Naive thymus-derived CD4-positive, alpha-beta T cell (primary cell): Measurements from ENCODE around the gene S100A4. TPM values are rescaled to one million over a fixed set of nuclear protein-coding genes. Genes with fewer than 3 reads are reported as not detected.
"Not testable (repeated sequence)": the region's sequence is repeated elsewhere in the genome, so short reads cannot be mapped to it uniquely, and the experiment has no call there.

Experiments
- ATAC-seq: fragments of 150-1000 bp; cut with Tn5 transposase; 2 replicates; pipeline ENCODE4 v1.10.0; 2021; ENCODE audit warnings: mild to moderate bottlenecking, moderate library complexity
- CTCF ChIA-PET: fragments of 350-600 bp; sonication (Branson Sonifier 250); formaldehyde crosslinking; loops from one replicate; lab custom pipeline; 2021; ENCODE audit warnings: antibody characterized with exemption; lab: Charles Lee
- POLR2A ChIA-PET: fragments of 350-600 bp; sonication (Branson Sonifier 250); formaldehyde crosslinking; loops from one replicate; lab custom pipeline; 2021; ENCODE audit warnings: antibody characterized with exemption, inconsistent platforms; lab: Charles Lee
- DNase-seq, 9 donors: peaks; one replicate each; pipeline versions ENCODE4 v3.0.0 to v3.0.0-alpha.2; 2020 to 2022; ENCODE audit warnings: mixed read lengths in 1 of 9
- H3K27ac ChIP-seq: one replicate; pipeline ENCODE4 v1.7.0; 2013; ENCODE audit warnings: mild to moderate bottlenecking, low read depth, low read length, moderate library complexity
- H3K27me3 ChIP-seq, 2 donors: one replicate each; pipeline ENCODE4 v1.7.0; 2013; ENCODE audit warnings: low read length in 2 of 2, mild to moderate bottlenecking in 2 of 2, moderate library complexity in 2 of 2; ENCODE audit not compliant: control insufficient read depth in 2 of 2, insufficient read depth in 2 of 2
- H3K36me3 ChIP-seq, 3 experiments: 1 replicate in 2 of 3; 2 replicates in 1 of 3; pipeline ENCODE4 v1.7.0; 2013; ENCODE audit warnings: low read length in 3 of 3, mild to moderate bottlenecking in 3 of 3, moderate library complexity in 1 of 3; ENCODE audit not compliant: insufficient read depth in 3 of 3, control insufficient read depth in 2 of 3
- H3K4me1 ChIP-seq, 2 donors: one replicate each; pipeline ENCODE4 v1.7.0; 2013; ENCODE audit warnings: low read length in 2 of 2, mild to moderate bottlenecking in 2 of 2, moderate library complexity in 1 of 2; ENCODE audit not compliant: control insufficient read depth in 2 of 2, insufficient read depth in 2 of 2
- H3K4me3 ChIP-seq: 2 replicates; pipeline ENCODE4 v1.7.0; 2013; ENCODE audit warnings: mild to moderate bottlenecking, low read length
- H3K9me3 ChIP-seq, 3 experiments: 1 replicate in 2 of 3; 2 replicates in 1 of 3; pipeline ENCODE4 v1.7.0; 2013; ENCODE audit warnings: low read length in 3 of 3; ENCODE audit not compliant: control insufficient read depth in 2 of 3
- H3K27ac Mint-ChIP-seq, 9 donors: one replicate each; pipeline ENCODE4 v1.8.0; 2020 to 2022; ENCODE audit warnings: mixed read lengths in 9 of 9, mild to moderate bottlenecking in 8 of 9, moderate library complexity in 5 of 9, inconsistent platforms in 2 of 9
- H3K27me3 Mint-ChIP-seq, 5 donors: one replicate each; pipeline ENCODE4 v1.8.0; 2021 to 2022; ENCODE audit warnings: mixed read lengths in 5 of 5, mild to moderate bottlenecking in 1 of 5
- H3K36me3 Mint-ChIP-seq, 5 donors: one replicate each; pipeline ENCODE4 v1.8.0; 2020 to 2022; ENCODE audit warnings: mixed read lengths in 5 of 5, mild to moderate bottlenecking in 3 of 5, inconsistent platforms in 1 of 5
- H3K4me1 Mint-ChIP-seq, 7 donors: one replicate each; pipeline ENCODE4 v1.8.0; 2020 to 2022; ENCODE audit warnings: mixed read lengths in 7 of 7, mild to moderate bottlenecking in 3 of 7, inconsistent platforms in 1 of 7
- H3K4me3 Mint-ChIP-seq, 10 donors: one replicate each; pipeline ENCODE4 v1.8.0; 2020 to 2022; ENCODE audit warnings: mild to moderate bottlenecking in 10 of 10, mixed read lengths in 10 of 10, moderate library complexity in 6 of 10, inconsistent platforms in 2 of 10
- H3K9me3 Mint-ChIP-seq, 11 donors: one replicate each; pipeline ENCODE4 v1.8.0; 2020 to 2022; ENCODE audit warnings: mixed read lengths in 11 of 11, mild to moderate bottlenecking in 4 of 11, inconsistent platforms in 1 of 11, moderate library complexity in 1 of 11
- intact Hi-C, 2 donors: fragments of 100-400 bp; cut with micrococcal nuclease; formaldehyde crosslinking; loops; one replicate each; pipeline ENCODE4 v1.15.1; 2023
- polyA plus RNA-seq, 2 donors: library from polyadenylated mRNA; unstranded; fragments of 300-500 nt; fragmentation: Illumina TruSeq; gene quantifications; one replicate each; pipeline ENCODE4 v1.2.3, GENCODE V29; 2021
- total RNA-seq, 6 experiments: library from RNA in 5 of 6; stranded (reverse) in 5 of 6; gene quantifications; 1 replicate in 5 of 6; 2 replicates in 1 of 6; pipeline ENCODE4 v1.2.3 and lab custom pipeline; 2021 to 2026

The S100A4 gene
- total and polyA plus RNA-seq, 7 experiments from 2014 or later = 54.0 to 766 (median 259) TPM

GRCh38 chr1:153577138-153577537 lies 31.5 kb upstream of the S100A4 start:
- intact Hi-C loops = loop anchor here in 1 of 2 donors (10.0 kb wide), 1 partner anchor 242 kb away; no protein-coding TSS in a partner anchor
- no peak overlapping the region for H3K27ac Mint-ChIP-seq
- Histone ChIP-seq H3K27me3 (no peaks in the 10 kb centered on the region), H3K4me1 (no peaks in the 10 kb centered on the region), H3K27ac (no peak overlapping the region), H3K9me3 (no peaks in the 10 kb centered on the region), H3K36me3 (no peaks in the 10 kb centered on the region), H3K4me3 (no peak overlapping the region)
- no peak overlapping the region for H3K4me3 Mint-ChIP-seq
- H3K4me1 Mint-ChIP-seq = peaks cover 0 to 12% (median 0%) of the 10 kb centered on the region in 7 donors
- peaks cover 0 to 29% (median 27%) of the 10 kb centered on the region in 5 donors for H3K27me3 Mint-ChIP-seq
- POLR2A ChIA-PET = interaction anchor here (0.6 kb wide), 3 partner anchors 32 to 696 kb away, joined by 3 read pairs; no protein-coding TSS in a partner anchor
- no peaks in the 10 kb centered on the region for H3K36me3 Mint-ChIP-seq
- CTCF ChIA-PET = interaction anchor here (1.3 kb wide), 1 partner anchor 67 kb away, joined by 5 read pairs; no protein-coding TSS in a partner anchor
- DNase-seq = no peak
- no peaks in the 10 kb centered on the region for H3K9me3 Mint-ChIP-seq
- ATAC-seq = no peak

DNA sequence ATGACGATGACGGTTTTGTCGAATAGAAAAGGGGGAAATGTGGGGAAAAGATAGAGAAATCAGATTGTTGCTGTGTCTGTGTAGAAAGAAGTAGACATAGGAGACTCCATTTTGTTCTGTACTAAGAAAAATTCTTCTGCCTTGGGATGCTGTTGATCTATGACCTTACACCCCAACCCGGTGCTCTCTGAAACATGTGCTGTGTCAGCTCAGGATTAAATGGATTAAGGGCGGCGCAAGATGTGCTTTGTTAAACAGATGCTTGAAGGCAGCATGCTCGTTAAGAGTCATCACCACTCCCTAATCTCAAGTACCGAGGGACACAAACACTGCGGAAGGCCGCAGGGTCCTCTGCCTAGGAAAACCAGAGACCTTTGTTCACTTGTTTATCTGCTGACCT lies 29.9 kb upstream of the S100A4 start:
- DNase-seq, H3K9me3 Mint-ChIP-seq, H3K9me3 ChIP-seq, H3K27me3 ChIP-seq, H3K27ac Mint-ChIP-seq, POLR2A ChIA-PET, H3K27ac ChIP-seq, ATAC-seq, H3K4me3 Mint-ChIP-seq, H3K4me1 ChIP-seq, H3K4me3 ChIP-seq, H3K36me3 Mint-ChIP-seq, H3K36me3 ChIP-seq: not testable (repeated sequence)
- Mint-ChIP-seq H3K4me1 (peaks cover 0 to 12% (median 0%) of the 10 kb centered on the region in 7 donors), H3K27me3 (peaks cover 0 to 35% (median 28%) of the 10 kb centered on the region in 5 donors)
- intact Hi-C loops = loop anchor here in 1 of 2 donors (10.0 kb wide), 1 partner anchor 241 kb away; no protein-coding TSS in a partner anchor
- CTCF ChIA-PET = interaction anchor here (0.9 kb wide), 1 partner anchor 10 kb away, joined by 3 read pairs; no protein-coding TSS in a partner anchor

DNA sequence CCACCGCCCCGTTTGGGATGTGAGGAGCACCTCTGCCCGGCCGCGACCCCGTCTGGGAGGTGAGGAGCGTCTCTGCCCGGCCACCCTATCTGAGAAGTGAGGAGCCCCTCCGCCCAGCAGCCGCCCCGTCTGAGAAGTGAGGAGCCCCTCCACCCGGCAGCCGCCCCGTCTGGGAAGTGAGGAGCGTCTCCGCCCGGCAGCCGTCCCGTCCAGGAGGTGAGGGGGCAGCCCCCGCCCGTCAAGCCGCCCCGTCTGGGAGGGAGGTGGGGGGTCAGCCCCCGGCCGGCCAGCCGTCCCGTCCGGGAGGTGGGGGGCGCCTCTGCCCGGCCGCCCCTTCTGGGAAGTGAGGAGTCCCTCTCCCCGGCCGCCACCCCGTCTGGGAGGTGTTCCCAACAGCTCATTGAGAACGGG lies 29.5 kb upstream of the S100A4 start:
- H3K9me3 Mint-ChIP-seq, H3K36me3 Mint-ChIP-seq, H3K4me1 ChIP-seq, POLR2A ChIA-PET, CTCF ChIA-PET, H3K27ac Mint-ChIP-seq, ATAC-seq, H3K4me3 Mint-ChIP-seq, H3K9me3 ChIP-seq, H3K27me3 ChIP-seq, H3K36me3 ChIP-seq, H3K27ac ChIP-seq, H3K4me3 ChIP-seq, DNase-seq: not testable (repeated sequence)
- intact Hi-C loops = loop anchor here in 1 of 2 donors (10.0 kb wide), 1 partner anchor 240 kb away; no protein-coding TSS in a partner anchor
- peaks cover 0 to 12% (median 0%) of the 10 kb centered on the region in 7 donors for H3K4me1 Mint-ChIP-seq
- H3K27me3 Mint-ChIP-seq = peaks cover 0 to 35% (median 28%) of the 10 kb centered on the region in 5 donors

DNA sequence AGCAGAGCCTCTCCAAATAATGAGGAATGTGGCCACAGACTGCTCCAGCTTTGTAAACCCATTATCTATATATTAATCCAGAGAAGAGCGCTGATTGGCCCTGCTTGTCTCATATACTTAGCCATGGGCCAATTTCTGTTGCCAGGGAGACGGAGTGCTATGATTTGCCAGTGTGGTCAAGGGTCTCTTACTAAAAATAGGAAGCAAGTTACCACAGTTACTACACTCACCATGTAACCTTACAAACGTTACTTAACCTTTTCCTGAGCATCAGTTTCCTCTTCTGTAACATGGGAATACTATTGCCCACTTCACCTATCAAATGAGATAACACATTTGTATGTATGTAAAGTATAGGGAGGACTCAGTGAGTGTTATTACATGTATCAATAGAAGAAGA lies 27.7 kb upstream of the S100A4 start:
- H3K27ac ChIP-seq = no peak overlapping the region
- no peaks in the 10 kb centered on the region for H3K36me3 Mint-ChIP-seq
- ChIA-PET CTCF (interaction anchor here (1.5 to 7.0 kb wide), 4 partner anchors 40 to 413 kb away, joined by 3 to 139 read pairs (median 62); partner anchors contain the start of genes RAB13 and S100A6), POLR2A (interaction anchor here (0.8 to 1.7 kb wide), 3 partner anchors 29 to 41 kb away, joined by 3 to 6 read pairs (median 4); partner anchors contain the start of gene S100A6)
- no peak overlapping the region for H3K27ac Mint-ChIP-seq
- peaks cover 4 to 18% (median 9%) of the 10 kb centered on the region in 7 donors for H3K4me1 Mint-ChIP-seq
- DNase-seq = no peak
- no peaks in the 10 kb centered on the region for H3K27me3 ChIP-seq
- peaks cover 0 to 24% (median 17%) of the 10 kb centered on the region in 5 donors for H3K27me3 Mint-ChIP-seq
- H3K4me3 ChIP-seq = no peak overlapping the region
- H3K36me3 ChIP-seq = no peaks in the 10 kb centered on the region
- no peak overlapping the region for H3K4me3 Mint-ChIP-seq
- intact Hi-C loops = loop anchor here in 1 of 2 donors (2.0 to 10.0 kb wide), 2 partner anchors 97 to 239 kb away; partner anchors contain the start of gene ILF2
- H3K4me1 ChIP-seq = peaks cover 0 to 1% of the 10 kb centered on the region in 2 donors
- H3K9me3 ChIP-seq = no peaks in the 10 kb centered on the region
- ATAC-seq = no peak
- H3K9me3 Mint-ChIP-seq = no peaks in the 10 kb centered on the region

- H3K36me3 Mint-ChIP-seq = no peaks in the 10 kb centered on the region
- Histone ChIP-seq H3K27ac (no peak overlapping the region), H3K36me3 (no peaks in the 10 kb centered on the region), H3K27me3 (no peaks in the 10 kb centered on the region), H3K4me3 (no peak overlapping the region), H3K9me3 (no peaks in the 10 kb centered on the region), H3K4me1 (peaks cover 0 to 9% of the 10 kb centered on the region in 2 donors)
- peaks cover 9 to 23% (median 16%) of the 10 kb centered on the region in 7 donors for H3K4me1 Mint-ChIP-seq
- DNase-seq = peak in 8 of 9 donors; percentile 24 to 51 (median 41)
- peak overlapping the region in 1 of 9 donors; percentile 56 for H3K27ac Mint-ChIP-seq
- ChIA-PET POLR2A (interaction anchor here (0.8 to 1.7 kb wide), 3 partner anchors 29 to 40 kb away, joined by 3 to 6 read pairs (median 4); partner anchors contain the start of gene S100A6), CTCF (interaction anchor here (1.1 to 7.0 kb wide), 5 partner anchors 39 to 414 kb away, joined by 3 to 139 read pairs (median 6); partner anchors contain the start of genes RAB13 and S100A6)
- H3K4me3 Mint-ChIP-seq = no peak overlapping the region
- intact Hi-C loops = loop anchor here (1.0 to 10.0 kb wide), 4 partner anchors 45 to 238 kb away; partner anchors contain the start of gene ILF2 (in 1 of the 2)
- peaks cover 0 to 16% (median 9%) of the 10 kb centered on the region in 5 donors for H3K27me3 Mint-ChIP-seq
- H3K9me3 Mint-ChIP-seq = no peaks in the 10 kb centered on the region
- peak; percentile 81 for ATAC-seq
Measured at GRCh38 chr1:153572569-153573015, 27.0 kb upstream of the S100A4 start.

DNA sequence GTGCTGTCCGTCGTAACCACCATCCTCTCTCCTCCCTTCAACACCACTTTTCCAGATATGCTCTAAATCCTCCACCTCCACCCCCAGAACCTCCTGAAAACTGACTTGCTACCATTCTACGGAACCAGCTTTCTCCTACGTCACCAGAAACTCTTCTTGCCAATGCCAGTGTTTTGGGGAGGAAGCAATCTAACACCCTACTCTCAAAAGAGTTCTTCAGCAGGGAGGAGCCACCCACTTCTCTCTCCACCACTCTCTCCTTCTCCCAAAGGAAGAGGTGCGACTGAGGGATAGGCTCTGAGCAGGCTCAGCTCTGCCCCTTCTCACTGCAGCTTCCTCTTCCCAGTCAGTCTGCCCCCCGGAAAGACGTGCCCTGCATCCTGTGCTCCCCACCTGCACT lies 26.1 kb upstream of the S100A4 start:
- intact Hi-C loops = loop anchor here (1.0 to 10.0 kb wide), 4 partner anchors 46 to 237 kb away; partner anchors contain the start of gene ILF2 (in 1 of the 2)
- Histone ChIP-seq H3K9me3 (no peaks in the 10 kb centered on the region), H3K4me1 (peaks cover 3 to 9% of the 10 kb centered on the region in 2 donors), H3K36me3 (no peaks in the 10 kb centered on the region), H3K4me3 (no peak overlapping the region), H3K27me3 (no peaks in the 10 kb centered on the region), H3K27ac (no peak overlapping the region)
- Mint-ChIP-seq H3K27me3 (peaks cover 0 to 8% (median 1%) of the 10 kb centered on the region in 5 donors), H3K4me1 (peaks cover 15 to 29% (median 22%) of the 10 kb centered on the region in 7 donors), H3K9me3 (no peaks in the 10 kb centered on the region), H3K36me3 (no peaks in the 10 kb centered on the region), H3K4me3 (no peak overlapping the region), H3K27ac (no peak overlapping the region)
- DNase-seq (no peak), ATAC-seq (no peak)
- CTCF ChIA-PET = interaction anchor here (0.7 to 7.0 kb wide), 5 partner anchors 38 to 415 kb away, joined by 3 to 139 read pairs (median 6); partner anchors contain the start of genes ILF2, RAB13 and S100A6
- POLR2A ChIA-PET = interaction anchor here (1.5 to 1.7 kb wide), 2 partner anchors 36 to 39 kb away, joined by 4 to 6 read pairs; partner anchors contain the start of gene S100A6
